GM12872 (cell line): ENCODE data around the gene PRKCB.

Source experiments
- CTCF ChIP-seq: IDR thresholded peaks from 3 replicates; pipeline ENCODE4 v1.5.1; 2011; ENCODE audit warnings: low read depth, mild to moderate bottlenecking, low read length, moderate library complexity; ENCODE audit not compliant: insufficient read depth

Gene PRKCB

DNA sequence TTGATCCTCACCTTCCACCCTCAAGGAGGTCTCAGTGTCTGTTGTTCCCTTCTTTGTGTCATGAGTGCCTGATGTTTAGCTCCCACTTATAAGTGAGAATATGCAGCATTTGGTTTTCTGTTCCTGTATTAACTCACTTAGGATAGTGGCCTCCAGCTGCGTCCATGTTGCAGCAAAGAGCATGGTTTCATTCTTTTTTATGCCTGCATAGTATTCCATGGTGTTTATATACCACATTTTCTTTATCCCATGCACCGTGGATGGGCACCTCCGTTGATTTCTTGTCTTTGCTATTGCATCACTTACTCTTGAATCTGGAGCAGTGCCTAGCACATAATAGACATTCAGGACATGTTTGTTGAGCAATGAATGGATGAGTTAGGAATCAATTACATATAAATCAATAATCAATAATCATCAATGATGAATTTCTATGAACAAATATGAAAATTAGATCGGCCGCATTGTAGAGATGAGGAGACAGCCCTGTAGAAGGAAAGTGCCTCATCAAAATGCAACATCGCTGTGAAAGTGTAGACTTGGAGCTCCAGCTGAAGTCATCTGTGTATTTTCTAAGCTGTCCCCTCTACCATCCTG, 129.5 kb downstream of the PRKCB start:
- no peak for TF ChIP-seq CTCF

- TF ChIP-seq CTCF = no peak
Observed at GRCh38 chr16:23966597-23967394, 131.0 kb downstream of the PRKCB start.

GRCh38 chr16:23967775-23968174, 132.0 kb downstream of the PRKCB start:
- no peak for TF ChIP-seq CTCF

- no peak for TF ChIP-seq CTCF
Observed at GRCh38 chr16:23968176-23968575, 132.4 kb downstream of the PRKCB start.

- no peak for TF ChIP-seq CTCF
Observed at GRCh38 chr16:23969468-23970297, 133.9 kb downstream of the PRKCB start.

- TF ChIP-seq CTCF = no peak
Observed at GRCh38 chr16:23974223-23974622, 138.4 kb downstream of the PRKCB start.

GRCh38 chr16:23975293-23975692, 139.5 kb downstream of the PRKCB start:
- no peak for TF ChIP-seq CTCF
